ENCODE results near the gene ADCY1.

ADCY1 gene

DNA sequence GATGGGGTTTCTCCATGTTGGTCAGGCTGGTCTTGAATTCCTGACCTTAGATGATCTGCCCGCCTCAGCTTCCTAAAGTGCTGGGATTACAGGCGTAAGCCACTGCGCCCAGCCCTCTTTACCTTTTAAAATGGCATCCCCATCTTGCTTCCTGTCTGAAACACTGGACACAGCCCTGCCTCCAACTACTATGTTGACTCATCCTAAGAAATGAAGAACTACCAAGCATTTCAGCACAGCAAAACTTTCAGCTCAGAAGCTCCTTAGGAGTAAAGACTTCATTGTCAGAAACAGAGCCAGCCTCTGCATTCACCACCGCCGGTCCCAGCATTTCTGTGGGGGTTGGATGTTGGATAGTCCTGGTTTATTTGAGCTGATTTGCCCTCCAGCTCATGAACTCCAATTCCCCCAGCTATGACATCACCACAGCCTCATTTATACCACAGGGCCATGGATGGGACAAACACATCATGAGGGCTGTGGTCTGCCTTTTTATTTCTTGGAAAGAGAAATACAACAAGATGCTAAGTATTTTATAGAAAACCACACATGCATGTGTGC is 123.5 kb downstream of the ADCY1 start:
- DNase-seq: no peak

DNA sequence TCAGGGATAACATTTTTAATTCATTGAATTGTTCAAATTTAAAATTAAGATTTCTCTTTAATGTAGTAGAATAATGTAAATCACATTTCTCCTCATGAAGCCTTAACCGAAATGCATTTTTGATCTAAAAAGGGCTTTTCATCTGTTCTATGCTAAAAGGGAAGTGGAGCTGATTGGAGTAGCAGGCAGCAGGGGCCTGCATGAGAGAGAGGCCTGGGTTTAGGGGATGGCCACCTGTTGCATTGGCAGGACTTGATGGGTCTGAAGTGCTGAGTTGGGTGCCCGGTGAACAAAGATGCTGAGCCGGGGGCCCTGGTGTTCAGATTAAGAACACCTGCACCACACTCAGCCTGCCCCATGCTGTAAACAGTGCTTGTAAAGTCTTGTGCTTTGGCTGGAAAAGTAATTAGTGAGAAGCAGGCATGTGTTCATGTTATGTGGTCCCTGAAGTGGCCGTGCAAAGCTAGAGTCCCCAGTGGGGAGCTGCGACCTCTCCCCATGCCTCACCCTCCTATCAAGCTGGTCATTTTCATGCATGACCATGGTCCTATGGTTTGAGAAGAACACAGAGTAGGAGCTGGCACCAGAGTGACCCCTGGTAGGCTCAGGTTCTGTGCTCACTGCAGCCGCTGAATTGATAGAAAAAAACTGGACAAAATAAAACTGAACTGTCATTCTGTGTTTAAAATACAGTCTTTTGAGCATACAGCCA is 124.3 kb downstream of the ADCY1 start:
- no peak for DNase-seq

DNA sequence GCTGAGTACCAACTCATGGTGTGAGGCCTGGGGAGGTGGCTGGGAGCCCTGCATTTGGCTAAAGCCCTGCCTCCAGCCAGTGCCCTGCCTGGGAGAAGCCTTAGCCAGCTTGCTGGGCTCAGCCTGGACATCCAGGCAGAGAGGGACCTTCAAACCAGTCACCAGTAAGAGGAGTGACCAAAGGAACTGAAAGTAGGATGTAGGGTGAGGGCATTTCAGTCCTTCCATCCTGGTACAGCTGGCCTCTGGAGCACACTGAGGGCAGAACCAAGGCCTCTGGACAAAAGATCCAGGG is 124.8 kb downstream of the ADCY1 start:
- DNase-seq: no peak

DNA sequence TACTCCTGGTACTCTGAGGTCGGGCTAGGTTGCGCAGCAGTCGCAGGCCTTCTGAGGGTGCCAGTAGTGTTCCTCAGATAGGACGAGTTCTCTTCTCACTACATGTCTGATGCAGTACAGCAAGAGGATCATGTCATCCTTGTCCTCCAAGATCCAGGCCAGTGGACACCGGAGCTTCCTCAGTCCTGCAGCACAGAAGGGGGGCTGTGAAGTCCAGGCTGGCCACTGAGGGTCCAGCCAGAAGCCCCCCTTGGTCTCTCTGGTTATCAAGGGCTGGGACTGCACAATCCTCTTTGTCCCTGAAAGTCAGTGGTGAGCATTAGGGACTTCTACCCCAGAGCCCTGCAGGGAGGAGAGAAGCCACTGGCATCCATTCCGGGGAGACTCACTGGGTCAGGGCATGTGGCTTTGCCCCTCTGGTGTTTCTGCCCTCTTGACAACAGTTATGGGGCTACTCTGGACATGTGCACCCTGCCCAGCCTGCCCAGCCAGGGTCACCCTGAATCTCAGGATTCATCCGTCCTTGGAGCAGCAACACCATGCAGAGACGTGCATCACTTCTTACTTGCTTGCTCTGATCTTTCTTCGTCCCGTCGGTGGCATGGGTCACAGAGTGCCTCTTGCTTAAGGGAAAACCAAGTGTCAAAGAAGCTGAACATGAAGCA is 125.7 kb downstream of the ADCY1 start:
- no peak for DNase-seq

DNA sequence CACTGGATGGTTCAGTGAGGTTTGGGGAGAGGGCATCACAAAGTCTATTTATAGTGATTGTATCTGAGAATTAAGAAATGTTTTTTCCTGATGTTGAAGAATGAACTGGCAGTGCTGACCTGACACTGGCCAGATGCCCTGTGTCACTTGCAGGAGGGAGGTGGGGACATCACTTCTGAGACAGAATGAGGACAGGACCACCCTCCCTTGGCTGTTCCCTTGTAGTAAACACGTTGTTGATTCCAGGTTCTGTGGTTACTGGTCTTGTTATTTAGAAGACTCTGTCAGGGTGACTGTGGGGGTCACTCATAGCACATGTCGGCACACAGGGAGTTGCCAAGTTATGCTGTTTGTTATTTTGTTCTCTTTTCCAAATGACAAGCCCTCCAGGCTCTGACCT is 126.4 kb downstream of the ADCY1 start:
- no peak for DNase-seq

DNA sequence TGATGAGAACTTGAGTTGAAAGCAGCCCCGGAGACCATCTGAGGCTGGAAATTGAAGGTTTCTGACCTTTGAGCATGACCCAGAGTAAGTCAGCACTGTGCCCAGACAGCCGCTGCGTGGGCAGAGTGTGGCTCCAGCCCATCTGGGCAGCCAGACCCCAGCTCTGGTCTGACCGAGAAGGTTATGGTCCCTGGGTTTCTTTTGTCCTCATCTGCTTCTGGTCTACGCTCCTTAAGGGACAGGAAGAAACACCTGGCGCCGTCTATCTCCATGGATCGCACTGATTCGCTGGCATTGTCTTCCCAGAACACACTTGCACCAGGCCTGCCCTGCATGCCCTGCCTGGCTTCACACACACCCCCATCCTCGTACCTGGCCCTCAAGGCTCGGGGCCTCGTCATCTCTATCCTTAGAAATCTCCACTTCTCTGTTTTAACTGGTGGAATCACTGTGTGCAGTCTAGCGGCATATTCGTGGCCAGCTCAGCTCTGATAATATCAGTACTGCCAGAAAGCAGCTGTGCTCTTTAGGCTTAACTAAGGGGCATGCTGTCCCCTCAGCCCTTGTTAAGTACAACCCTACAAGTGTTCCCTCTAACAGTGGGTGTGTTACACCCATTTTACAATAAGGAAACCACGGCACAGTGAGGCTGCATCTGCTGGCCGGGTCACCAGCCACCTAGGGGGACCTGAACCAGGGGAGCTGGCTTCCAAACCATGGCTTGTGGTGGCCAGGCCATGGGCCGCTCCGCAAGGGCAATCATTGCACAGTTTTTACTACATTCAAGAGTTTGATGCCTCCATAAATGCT is 127.7 kb downstream of the ADCY1 start:
- DNase-seq: no peak

DNA sequence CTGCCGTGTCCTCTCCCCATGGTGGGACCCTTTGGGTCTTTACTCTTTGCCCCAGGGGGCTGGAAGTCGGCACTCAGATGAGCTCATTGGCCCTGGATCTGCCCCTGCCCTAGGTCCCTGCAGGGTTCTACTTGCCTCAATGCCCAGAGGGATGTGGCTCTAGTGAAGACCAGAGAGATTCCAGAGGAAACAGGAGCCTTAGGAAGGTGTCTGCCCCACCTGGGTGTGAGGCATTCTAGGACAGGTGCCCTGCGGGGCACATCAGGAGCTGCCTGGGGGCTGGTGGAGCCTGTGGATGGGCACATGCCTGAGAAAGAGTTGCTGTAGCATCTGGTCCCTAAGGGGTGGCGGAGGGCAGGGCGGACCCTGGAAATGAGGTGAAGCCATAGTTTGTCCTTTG is 128.6 kb downstream of the ADCY1 start:
- no peak for DNase-seq

DNA sequence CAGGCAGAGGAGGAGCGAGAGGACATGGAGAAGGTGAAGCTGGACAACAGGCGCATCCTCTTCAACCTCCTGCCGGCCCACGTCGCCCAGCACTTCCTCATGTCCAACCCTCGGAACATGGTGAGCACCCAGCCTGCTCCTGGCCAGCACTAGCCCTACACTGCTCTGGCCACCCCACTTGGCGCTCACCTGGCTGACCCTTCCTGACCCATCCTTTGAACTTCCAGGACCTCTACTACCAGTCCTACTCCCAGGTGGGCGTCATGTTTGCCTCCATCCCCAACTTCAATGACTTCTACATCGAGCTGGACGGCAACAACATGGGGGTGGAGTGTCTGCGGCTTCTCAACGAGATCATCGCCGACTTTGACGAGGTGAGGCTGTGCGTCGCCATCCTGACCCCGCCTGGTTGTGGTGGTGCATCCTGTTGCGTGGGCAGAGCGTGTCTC is 129.2 kb downstream of the ADCY1 start:
- no peak for DNase-seq

DNA sequence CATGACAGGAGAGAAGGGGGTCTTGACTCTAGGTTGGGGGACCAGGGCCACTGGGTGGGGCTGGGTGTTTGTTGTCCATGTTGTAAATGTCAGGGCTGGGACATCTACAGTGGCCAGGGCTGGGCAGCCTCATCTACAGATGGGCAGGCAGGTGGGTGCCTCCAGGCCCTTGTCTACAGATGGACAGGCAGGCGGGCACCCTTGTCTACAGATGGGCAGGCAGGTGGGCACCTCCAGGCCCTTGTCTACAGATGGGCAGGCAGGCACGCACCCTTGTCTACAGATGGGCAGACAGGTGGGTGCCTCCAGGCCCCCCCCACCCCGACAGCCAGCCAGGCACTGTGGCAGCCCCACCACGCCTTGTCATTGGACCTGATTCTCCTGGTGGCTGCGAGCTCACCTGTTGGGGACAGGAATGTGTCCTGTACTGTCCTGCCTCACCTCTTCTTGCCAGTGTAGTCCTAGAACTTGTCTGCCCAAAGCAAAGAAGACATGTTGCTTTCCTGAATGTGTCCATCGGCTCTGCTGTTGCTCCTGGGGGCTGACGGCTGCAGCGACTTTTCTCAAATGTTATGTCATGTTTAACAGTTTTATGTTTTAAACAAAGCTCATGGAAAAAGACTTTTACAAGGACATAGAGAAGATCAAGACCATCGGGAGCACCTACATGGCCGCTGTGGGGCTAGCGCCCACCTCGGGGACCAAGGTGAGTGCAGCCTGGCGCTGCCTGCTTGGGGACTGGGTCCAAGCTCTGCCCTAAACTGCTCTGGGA is 129.9 kb downstream of the ADCY1 start:
- DNase-seq: no peak

DNA sequence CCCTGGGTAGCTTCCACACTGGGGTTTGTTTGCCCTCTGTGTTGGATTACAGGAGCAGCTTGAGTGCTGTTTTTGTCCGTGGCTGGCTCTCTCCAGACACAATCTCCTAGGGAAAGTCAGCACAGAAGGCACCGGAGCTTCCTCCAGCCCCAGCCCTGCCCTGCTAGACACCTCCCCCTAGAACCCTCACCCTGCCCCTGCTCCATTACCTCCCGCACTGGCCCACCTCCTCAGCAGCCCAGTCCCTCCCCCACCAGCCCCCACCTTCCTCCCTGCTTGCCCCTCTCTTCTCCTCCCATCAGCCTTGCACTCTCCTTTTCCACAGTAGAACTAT is 130.5 kb downstream of the ADCY1 start:
- no peak for DNase-seq

DNA sequence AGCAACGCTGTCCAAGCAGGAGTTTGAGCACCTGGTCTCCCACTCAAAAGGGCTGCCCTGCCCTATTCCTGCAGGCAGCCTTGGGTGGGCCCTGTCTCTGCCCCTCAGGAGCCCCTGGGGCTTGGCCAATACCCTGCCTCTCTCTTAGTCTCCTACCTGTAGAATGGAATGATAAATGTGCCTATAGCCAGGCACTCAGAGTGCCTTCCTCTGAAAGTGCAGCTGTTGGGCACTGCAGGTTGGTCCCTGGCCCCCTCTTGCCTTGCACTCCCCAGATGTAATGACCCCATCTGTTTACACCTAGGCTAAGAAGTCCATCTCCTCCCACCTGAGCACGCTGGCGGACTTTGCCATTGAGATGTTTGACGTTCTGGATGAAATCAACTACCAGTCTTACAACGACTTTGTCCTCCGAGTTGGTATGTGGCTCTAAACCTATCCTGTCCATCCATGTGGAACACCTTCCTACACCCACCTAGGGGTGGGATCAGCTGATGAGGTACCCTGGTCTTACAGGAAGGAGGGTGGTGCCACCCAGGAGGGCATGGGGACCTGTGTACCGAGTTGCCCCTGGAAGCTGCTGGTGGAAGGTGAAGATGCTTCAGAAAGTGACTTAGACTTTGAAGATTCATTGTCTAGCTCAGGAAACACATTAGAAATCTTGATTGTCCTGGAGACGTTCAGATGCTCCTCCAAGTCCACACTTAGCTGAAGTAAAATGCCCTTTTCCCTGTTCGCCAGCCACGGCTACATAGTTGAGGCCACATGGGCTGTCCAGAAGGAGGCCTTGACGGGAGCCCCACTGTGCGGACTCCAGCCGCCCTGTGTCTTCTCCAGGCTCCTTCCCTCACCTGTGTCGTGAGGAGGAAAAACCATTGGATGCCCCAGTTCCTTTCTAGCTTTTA is 134.1 kb downstream of the ADCY1 start:
- DNase-seq: no peak

DNA sequence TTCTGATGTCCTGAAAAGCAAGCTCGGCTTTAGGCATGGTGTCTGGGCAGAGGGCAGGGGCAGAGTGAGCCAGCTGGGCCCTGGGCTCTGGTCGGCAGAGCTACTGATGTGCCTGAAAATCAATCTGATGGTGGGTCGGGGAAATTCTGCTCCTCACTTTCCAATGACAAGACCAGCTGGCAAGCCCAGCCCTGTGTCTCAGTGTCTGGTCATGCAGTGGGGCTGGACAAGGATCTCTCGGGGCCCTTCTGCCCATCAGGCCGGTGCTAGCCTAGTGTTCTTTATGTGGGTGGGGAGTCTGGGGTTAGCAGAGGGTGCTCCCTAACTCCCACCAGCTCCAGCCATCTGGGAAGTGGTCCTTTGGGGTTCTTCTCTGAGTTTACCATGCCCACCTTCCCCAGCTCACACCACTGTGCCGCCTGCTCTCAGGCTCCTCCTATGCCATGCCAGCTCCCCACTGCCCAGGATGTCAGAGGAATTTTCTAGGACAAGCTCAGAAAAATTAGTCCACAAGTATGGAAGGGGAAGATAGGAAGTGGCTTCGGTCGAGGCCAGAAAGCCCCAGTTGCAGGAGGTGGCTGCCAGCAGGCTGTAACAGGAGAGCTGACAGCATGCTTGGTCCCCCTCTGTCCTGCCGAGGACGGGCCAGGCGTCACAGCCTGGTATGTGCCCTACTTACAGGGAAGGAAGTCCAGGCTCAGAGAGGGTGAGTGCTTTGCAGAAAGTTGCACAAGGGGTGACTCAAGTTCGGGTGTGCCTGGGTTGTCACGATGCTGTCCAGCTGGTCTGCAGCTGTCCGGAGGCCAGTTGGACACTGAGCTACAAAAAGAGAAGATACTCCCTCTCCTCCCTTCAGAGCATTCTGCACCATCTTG is 135.2 kb downstream of the ADCY1 start:
- DNase-seq: no peak

DNA sequence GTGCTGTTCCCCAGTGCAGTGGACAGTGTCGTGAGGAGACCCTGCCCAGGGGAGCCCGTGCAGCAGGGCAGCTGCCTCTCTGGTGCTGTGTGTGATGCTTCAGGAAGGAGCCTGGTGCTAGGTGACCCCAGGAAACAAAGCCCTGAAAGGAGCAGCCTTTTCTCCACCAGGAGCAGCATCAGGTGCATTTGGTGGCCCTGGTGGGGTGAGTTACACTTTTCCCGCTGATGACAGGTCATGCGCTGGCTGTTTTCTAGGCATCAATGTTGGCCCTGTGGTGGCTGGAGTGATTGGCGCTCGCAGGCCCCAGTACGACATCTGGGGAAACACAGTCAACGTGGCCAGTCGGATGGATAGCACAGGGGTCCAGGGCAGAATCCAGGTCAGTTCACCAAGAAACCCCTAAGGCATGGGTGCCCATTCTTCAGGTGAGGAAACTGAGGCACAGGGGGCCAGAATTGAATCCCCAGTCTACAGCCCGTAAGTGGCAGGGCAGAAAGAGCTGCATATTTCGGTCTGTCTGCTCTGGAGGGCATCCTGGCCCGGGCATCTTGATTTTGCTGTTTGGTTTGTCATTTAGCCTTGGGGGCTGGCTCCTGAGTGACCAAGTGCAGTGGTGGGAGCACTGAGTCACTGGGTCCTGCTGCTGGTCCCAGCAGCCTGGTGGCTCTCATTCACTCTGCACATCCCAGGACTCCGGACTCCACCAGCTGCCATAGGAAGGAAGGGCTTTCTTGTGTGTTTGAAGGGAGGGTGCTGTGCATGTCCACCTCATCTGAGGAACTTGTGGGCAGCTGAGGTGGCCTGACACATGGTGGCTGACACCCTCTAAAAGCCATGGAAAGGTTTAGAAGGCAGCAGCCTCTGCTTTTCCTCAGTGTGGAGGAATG is 136.3 kb downstream of the ADCY1 start:
- no peak for DNase-seq

DNA sequence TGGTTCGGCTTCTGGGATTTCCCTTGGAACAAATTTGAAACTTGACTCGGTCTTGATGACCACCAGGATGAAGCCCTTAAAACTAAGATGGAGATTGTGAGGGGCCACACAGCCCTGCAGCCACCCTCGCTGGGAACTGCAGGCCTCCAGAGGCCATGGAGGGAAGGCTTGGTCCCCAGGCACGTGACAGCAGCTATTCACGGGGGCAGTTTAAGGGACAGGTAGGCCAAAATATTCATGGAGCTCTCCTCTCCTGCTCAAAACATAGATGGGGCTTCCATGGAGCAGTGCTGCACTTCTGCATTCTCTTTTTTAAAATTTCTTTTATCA is 137.0 kb downstream of the ADCY1 start:
- no peak for DNase-seq

DNA sequence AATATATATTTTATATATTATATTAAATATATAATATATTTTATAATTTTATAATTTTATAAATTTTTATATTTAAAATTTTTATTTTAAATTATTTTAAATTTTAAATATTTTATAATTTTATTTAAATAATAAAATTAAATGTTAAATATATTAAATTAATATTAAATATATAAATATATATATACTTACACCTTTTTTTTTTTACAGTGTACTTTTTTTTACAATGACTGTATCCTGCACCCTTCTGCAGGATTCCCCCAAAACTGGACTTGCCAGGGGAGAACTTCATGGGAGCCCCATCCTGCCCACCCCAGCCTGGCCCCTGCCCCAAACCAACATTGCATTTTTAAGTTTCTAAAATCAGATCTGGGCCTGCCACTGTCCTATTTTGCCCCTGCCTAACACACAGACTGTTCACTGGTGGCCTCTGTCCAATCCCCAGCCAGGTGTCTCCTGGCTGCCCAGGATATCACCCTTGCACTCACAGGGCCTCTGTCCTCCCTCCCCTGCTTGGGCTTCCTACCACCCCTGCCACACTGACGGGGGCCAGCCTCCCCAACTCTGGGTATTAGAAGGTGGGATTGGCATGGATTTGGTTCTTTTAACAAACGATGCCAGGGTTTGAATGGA is 138.0 kb downstream of the ADCY1 start:
- DNase-seq: no peak

DNA sequence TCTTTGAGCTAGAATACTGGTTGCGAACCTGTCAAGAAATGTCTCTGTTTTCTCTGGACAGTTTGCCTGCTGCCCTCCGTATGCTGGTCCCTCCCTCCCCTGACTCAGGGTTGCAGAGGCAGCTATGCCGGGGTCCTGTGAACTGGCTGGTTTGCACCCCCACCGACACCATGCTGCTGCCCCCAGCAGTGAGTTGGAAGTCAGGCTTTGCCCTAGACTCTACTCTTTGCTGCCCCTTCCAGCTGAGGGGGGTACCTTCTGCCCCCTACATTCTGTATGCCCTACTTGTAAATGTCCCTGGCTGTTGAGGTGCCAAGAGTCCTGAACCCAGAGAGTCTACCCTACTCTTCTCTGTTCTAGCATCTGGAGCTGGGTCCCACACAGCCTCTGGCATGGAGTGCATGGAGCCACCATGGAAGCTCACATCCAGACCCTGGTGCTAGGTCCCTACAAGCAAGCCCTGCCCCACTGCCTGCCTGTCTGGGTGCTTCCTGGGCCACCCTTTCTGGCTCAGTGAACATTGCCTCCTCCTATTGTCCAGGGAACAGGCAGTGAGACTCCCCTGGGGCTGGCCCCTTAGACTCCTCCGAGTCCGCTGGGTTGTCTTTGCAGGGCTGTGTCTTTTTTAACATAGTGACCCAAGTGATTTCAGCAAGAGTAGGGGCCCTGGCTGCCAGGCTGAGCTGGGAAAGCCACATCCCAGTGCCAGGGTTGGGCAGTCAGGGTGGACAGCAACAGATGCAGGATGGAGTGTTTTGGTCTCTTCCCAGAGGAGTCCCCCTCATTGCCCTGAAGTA is 138.9 kb downstream of the ADCY1 start:
- DNase-seq: no peak

DNA sequence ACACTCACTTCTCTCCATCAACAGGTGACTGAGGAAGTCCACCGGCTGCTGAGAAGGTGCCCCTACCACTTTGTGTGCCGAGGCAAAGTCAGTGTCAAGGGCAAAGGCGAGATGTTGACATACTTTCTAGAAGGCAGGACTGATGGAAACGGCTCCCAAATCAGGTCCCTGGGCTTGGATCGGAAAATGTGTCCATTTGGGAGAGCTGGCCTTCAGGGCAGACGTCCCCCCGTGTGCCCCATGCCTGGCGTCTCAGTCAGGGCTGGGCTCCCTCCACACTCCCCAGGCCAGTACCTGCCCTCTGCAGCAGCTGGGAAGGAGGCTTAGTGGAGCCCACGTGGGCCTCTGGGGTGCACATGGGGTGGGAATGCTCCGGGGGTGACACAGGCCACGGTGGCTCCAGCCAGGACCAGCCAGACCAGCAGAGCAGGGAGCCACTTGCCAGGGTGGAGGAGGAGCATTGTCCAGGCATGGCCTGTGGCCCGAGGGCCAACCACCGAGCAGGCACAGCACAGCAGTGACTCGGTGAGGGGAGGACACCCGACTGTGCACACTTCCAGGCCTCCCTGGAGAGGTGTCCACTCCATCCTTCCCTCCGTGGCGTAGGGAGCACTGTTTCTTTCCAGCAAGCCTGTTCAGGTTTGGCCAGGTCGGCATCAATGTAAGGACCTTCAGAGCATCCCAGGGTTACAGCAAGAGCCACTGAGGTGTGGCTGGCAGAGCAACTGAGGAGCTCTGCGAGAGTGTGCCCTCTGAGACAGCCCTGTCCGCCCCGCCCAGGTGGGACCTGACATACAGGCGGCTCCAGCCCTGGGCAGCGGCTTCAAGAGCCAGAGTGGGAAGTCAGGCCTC is 139.7 kb downstream of the ADCY1 start:
- DNase-seq: no peak

DNA sequence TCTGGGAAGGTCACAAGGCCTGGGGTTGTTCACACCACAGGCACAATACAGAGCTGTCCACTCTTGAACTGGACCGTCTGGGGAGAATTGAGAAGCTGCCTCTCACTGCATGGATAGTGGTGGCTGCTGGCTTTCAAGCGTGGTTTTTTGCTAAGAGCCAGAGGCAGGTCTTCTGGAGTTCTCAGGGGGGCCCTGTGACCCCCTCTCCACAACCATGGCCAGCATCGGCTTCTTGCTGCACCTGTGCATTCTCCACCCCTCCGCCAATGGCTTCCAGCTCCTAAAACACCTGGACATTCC is 140.3 kb downstream of the ADCY1 start:
- no peak for DNase-seq

Data from activated T-cell treated with anti-CD3 and anti-CD28 coated beads for 4 hours (primary cell).